HPDE6-E6E7 (cell line): Measurements from ENCODE around the gene GPX2.

Source experiments
- DNase-seq: peaks from one replicate; pipeline ENCODE4 v3.0.0; 2011; ENCODE audit warnings: missing footprints; ENCODE audit errors: extremely low spot score

Gene GPX2

GRCh38 chr14:64939817-64940190, 2.7 kb downstream of the GPX2 start:
- no peak for DNase-seq

- DNase-seq, result no peak
Observed at GRCh38 chr14:64938972-64939816, 3.4 kb downstream of the GPX2 start.

GRCh38 chr14:64937821-64938193, 4.7 kb downstream of the GPX2 start:
- DNase-seq, result no peak

GRCh38 chr14:64937171-64937820, 5.2 kb downstream of the GPX2 start:
- DNase-seq, result no peak

GRCh38 chr14:64935508-64935907, 7.0 kb downstream of the GPX2 start:
- no peak for DNase-seq

- DNase-seq, result no peak
Observed at GRCh38 chr14:64934338-64934929, 8.1 kb downstream of the GPX2 start.

GRCh38 chr14:64932231-64932630, 10.3 kb downstream of the GPX2 start:
- DNase-seq, result no peak

GRCh38 chr14:64931123-64931522, 11.4 kb downstream of the GPX2 start:
- no peak for DNase-seq

GRCh38 chr14:64930085-64930843, 12.3 kb downstream of the GPX2 start:
- no peak for DNase-seq

- no peak for DNase-seq
Observed at GRCh38 chr14:64929014-64929359, 13.6 kb downstream of the GPX2 start.

GRCh38 chr14:64928239-64929013, 14.1 kb downstream of the GPX2 start:
- no peak for DNase-seq

GRCh38 chr14:64927031-64927430, 15.5 kb downstream of the GPX2 start:
- DNase-seq, result no peak

- no peak for DNase-seq
Observed at GRCh38 chr14:64926398-64926995, 16.0 kb downstream of the GPX2 start.

GRCh38 chr14:64923015-64923414, 19.5 kb downstream of the GPX2 start:
- no peak for DNase-seq

- DNase-seq, result no peak
Observed at GRCh38 chr14:64920465-64920864, 22.1 kb downstream of the GPX2 start.

- no peak for DNase-seq
Observed at GRCh38 chr14:64919618-64920017, 22.9 kb downstream of the GPX2 start.

- DNase-seq, result no peak
Observed at GRCh38 chr14:64919215-64919614, 23.3 kb downstream of the GPX2 start.

- DNase-seq, result no peak
Observed at GRCh38 chr14:64918216-64918615, 24.3 kb downstream of the GPX2 start.

GRCh38 chr14:64915797-64916196, 26.7 kb downstream of the GPX2 start:
- DNase-seq, result no peak

GRCh38 chr14:64915029-64915424, 27.5 kb downstream of the GPX2 start:
- no peak for DNase-seq
